CD4-positive, alpha-beta memory T cell (primary cell): ENCODE measurements around the gene ATN1. TPM values are rescaled to one million over a fixed set of nuclear protein-coding genes. Genes with fewer than 3 reads are reported as not detected.

ENCODE experiments used
- CTCF ChIA-PET: fragments of 350-600 bp; sonication (Branson Sonifier 250); formaldehyde crosslinking; loops from one replicate; lab custom pipeline; 2021; ENCODE audit warnings: inconsistent platforms; ENCODE audit not compliant: partially characterized antibody; lab: Charles Lee
- POLR2A ChIA-PET: fragments of 350-600 bp; sonication (Branson Sonifier 250); formaldehyde crosslinking; loops from one replicate; lab custom pipeline; 2021; ENCODE audit not compliant: partially characterized antibody; lab: Charles Lee
- DNase-seq, 5 donors: peaks; one replicate each; pipeline versions ENCODE4 v3.0.0 to v3.0.0-alpha.2; 2020 to 2022; ENCODE audit warnings: mixed read lengths in 1 of 5
- H3K27ac ChIP-seq: one replicate; pipeline ENCODE4 v1.7.0; 2013; ENCODE audit warnings: low read depth, low read length
- H3K27me3 ChIP-seq: 2 replicates; pipeline ENCODE4 v1.7.0; 2013; ENCODE audit warnings: mild to moderate bottlenecking, low read length, moderate library complexity; ENCODE audit not compliant: insufficient read depth
- H3K36me3 ChIP-seq: 2 replicates; pipeline ENCODE4 v1.7.0; 2013; ENCODE audit warnings: mild to moderate bottlenecking, low read length, moderate library complexity; ENCODE audit not compliant: insufficient read depth
- H3K4me1 ChIP-seq: 2 replicates; pipeline ENCODE4 v1.7.0; 2013; ENCODE audit warnings: mild to moderate bottlenecking, low read length, moderate library complexity; ENCODE audit not compliant: insufficient read depth
- H3K4me3 ChIP-seq, 2 donors: one replicate each; pipeline ENCODE4 v1.7.0; 2013; ENCODE audit warnings: low read length in 2 of 2, mild to moderate bottlenecking in 1 of 2
- H3K9me3 ChIP-seq, 2 donors: one replicate each; pipeline ENCODE4 v1.7.0; 2013; ENCODE audit warnings: low read length in 2 of 2, control low read depth in 1 of 2; ENCODE audit not compliant: control insufficient read depth in 1 of 2
- H3K27ac Mint-ChIP-seq, 7 donors: one replicate each; pipeline ENCODE4 v1.8.0; 2020 to 2021; ENCODE audit warnings: mixed read lengths in 7 of 7, mild to moderate bottlenecking in 6 of 7, inconsistent platforms in 3 of 7, moderate library complexity in 3 of 7
- H3K27me3 Mint-ChIP-seq, 2 donors: one replicate each; pipeline ENCODE4 v1.8.0; 2020 to 2021; ENCODE audit warnings: mixed read lengths in 2 of 2
- H3K36me3 Mint-ChIP-seq, 2 donors: one replicate each; pipeline ENCODE4 v1.8.0; 2020 to 2021; ENCODE audit warnings: mixed read lengths in 2 of 2, inconsistent platforms in 1 of 2, mild to moderate bottlenecking in 1 of 2
- H3K4me1 Mint-ChIP-seq, 4 donors: one replicate each; pipeline ENCODE4 v1.8.0; 2020 to 2021; ENCODE audit warnings: mixed read lengths in 4 of 4, mild to moderate bottlenecking in 1 of 4
- H3K4me3 Mint-ChIP-seq, 8 donors: one replicate each; pipeline ENCODE4 v1.8.0; 2020 to 2021; ENCODE audit warnings: mixed read lengths in 8 of 8, mild to moderate bottlenecking in 7 of 8, moderate library complexity in 6 of 8, inconsistent platforms in 3 of 8
- H3K9me3 Mint-ChIP-seq, 8 donors: one replicate each; pipeline ENCODE4 v1.8.0; 2020 to 2021; ENCODE audit warnings: mixed read lengths in 8 of 8, mild to moderate bottlenecking in 5 of 8, inconsistent platforms in 3 of 8, moderate library complexity in 1 of 8
- intact Hi-C: fragments of 100-400 bp; cut with micrococcal nuclease; formaldehyde crosslinking; loops from one replicate; pipeline ENCODE4 v1.15.1; 2023
- polyA plus RNA-seq, 2 donors: library from polyadenylated mRNA; unstranded; fragments of 300-500 nt; fragmentation: Illumina TruSeq; gene quantifications; one replicate each; pipeline ENCODE4 v1.2.3, GENCODE V29; 2021
- total RNA-seq, 2 experiments: library from RNA; stranded (reverse); gene quantifications; one replicate each; pipeline ENCODE4 v1.2.3, GENCODE V29; 2021

The ATN1 gene
- total and polyA plus RNA-seq, 4 experiments from 2014 or later: 0.16 to 33.0 (median 16.7) TPM

DNA sequence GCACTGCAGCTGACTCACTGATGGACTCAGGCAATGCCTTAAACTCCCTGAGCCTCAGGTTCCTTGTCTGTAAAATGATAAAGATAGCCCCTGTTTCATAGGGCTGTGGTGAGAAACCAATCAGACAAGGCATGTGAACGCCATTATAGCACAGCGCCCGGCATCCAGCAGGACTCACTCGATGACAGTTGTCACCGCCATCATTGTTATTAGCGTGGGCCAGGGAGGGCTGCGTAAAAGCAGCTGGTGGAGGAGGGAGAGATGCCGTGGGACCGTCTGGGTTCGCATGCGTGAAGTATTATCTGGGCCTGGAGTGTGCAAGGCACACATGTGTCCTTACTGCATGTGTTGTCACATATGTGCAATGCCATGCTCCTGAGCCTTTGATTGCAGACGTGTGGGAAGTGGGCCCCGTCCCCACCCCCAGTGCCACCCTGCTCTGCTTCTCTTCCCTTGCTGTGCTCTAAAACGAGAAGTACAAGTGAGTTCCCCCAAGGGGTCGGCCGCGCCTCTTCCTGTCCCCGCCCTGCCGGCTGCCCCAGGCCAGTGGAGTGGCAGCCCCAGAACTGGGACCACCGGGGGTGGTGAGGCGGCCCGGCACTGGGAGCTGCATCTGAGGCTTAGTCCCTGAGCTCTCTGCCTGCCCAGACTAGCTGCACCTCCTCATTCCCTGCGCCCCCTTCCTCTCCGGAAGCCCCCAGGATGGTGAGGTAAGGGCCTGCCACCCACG is 23.2 kb downstream of the ATN1 start, which contains the start of gene PTPN6:
Gene PTPN6 (plus strand): TSS at position 546 of the 730 bp plus-strand sequence. CDS start 157 bp downstream, at position 703.
- peaks cover 54 to 97% (median 63%) of the 10 kb centered on the region in 4 donors for H3K4me1 Mint-ChIP-seq
- ChIA-PET CTCF (interaction anchor here (2.0 to 18.5 kb wide), 3 partner anchors 9 to 78 kb away, joined by 8 to 774 read pairs (median 9); partner anchors contain the start of gene SPSB2), POLR2A (interaction anchor here (0.8 to 22.1 kb wide), 12 partner anchors 7 to 262 kb away, joined by 4 to 1807 read pairs (median 9); partner anchors contain the start of genes ATN1, C12orf57, CD4 and CDCA3)
- H3K27ac ChIP-seq: peak within 1 kb of the TSS; percentile 96
- H3K9me3 ChIP-seq: no peaks in the 10 kb centered on the region
- H3K27me3 Mint-ChIP-seq: peaks cover 0 to 3% of the 10 kb centered on the region in 2 donors
- H3K9me3 Mint-ChIP-seq: peaks cover 0 to 3% (median 0%) of the 10 kb centered on the region in 8 donors
- intact Hi-C loops: no loop called here
- H3K4me3 Mint-ChIP-seq: peak within 1 kb of the TSS; percentile 94 to 100 (median 98)
- no peaks in the 10 kb centered on the region for H3K27me3 ChIP-seq
- peaks cover 13% of the 10 kb centered on the region for H3K36me3 ChIP-seq
- H3K4me1 ChIP-seq: peaks cover 81% of the 10 kb centered on the region
- H3K27ac Mint-ChIP-seq: peak within 1 kb of the TSS; percentile 89 to 99 (median 96)
- H3K36me3 Mint-ChIP-seq: peaks cover 11 to 46% of the 10 kb centered on the region in 2 donors
- H3K4me3 ChIP-seq: peak within 1 kb of the TSS; percentile 81 to 82
- peak; percentile 50 to 65 (median 54) for DNase-seq

DNA sequence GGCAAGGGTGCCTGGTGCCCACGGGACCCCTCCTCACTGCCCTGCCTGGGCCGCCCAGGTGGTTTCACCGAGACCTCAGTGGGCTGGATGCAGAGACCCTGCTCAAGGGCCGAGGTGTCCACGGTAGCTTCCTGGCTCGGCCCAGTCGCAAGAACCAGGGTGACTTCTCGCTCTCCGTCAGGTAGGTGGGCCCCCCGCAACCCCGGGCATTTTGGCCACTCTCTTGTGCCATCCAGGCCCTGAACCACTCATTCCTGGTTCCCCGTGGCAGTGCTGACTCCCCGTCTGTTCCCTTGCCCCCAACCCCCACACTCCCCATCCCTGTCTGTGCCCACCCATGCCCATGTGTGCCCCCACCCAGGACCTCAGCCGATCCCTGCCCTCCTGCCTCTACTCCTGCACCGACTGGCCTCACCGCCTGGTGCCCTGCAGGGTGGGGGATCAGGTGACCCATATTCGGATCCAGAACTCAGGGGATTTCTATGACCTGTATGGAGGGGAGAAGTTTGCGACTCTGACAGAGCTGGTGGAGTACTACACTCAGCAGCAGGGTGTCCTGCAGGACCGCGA is 23.9 kb downstream of the ATN1 start:
- H3K36me3 ChIP-seq: peaks cover 20% of the 10 kb centered on the region
- peaks cover 57 to 97% (median 65%) of the 10 kb centered on the region in 4 donors for H3K4me1 Mint-ChIP-seq
- peaks cover 81% of the 10 kb centered on the region for H3K4me1 ChIP-seq
- H3K36me3 Mint-ChIP-seq: peaks cover 18 to 52% of the 10 kb centered on the region in 2 donors
- peaks cover 0 to 3% (median 0%) of the 10 kb centered on the region in 8 donors for H3K9me3 Mint-ChIP-seq
- peak overlapping the region; percentile 94 to 100 (median 98) for H3K4me3 Mint-ChIP-seq
- H3K27me3 ChIP-seq: no peaks in the 10 kb centered on the region
- H3K27ac ChIP-seq: peak overlapping the region; percentile 96
- peaks cover 0 to 3% of the 10 kb centered on the region in 2 donors for H3K27me3 Mint-ChIP-seq
- peak in 2 of 5 donors; percentile 51 to 83 for DNase-seq
- ChIA-PET POLR2A (interaction anchor here (0.9 to 22.1 kb wide), 14 partner anchors 8 to 262 kb away, joined by 3 to 1807 read pairs (median 8); partner anchors contain the start of genes ATN1, C12orf57, CDCA3 and EMG1), CTCF (interaction anchor here (2.2 to 18.5 kb wide), 3 partner anchors 8 to 79 kb away, joined by 8 to 774 read pairs (median 22); partner anchors contain the start of genes C12orf57, RNU7-1 and SPSB2)
- intact Hi-C loops: no loop called here
- H3K27ac Mint-ChIP-seq: peak overlapping the region; percentile 89 to 99 (median 96)
- peak overlapping the region; percentile 81 to 82 for H3K4me3 ChIP-seq
- no peaks in the 10 kb centered on the region for H3K9me3 ChIP-seq

DNA sequence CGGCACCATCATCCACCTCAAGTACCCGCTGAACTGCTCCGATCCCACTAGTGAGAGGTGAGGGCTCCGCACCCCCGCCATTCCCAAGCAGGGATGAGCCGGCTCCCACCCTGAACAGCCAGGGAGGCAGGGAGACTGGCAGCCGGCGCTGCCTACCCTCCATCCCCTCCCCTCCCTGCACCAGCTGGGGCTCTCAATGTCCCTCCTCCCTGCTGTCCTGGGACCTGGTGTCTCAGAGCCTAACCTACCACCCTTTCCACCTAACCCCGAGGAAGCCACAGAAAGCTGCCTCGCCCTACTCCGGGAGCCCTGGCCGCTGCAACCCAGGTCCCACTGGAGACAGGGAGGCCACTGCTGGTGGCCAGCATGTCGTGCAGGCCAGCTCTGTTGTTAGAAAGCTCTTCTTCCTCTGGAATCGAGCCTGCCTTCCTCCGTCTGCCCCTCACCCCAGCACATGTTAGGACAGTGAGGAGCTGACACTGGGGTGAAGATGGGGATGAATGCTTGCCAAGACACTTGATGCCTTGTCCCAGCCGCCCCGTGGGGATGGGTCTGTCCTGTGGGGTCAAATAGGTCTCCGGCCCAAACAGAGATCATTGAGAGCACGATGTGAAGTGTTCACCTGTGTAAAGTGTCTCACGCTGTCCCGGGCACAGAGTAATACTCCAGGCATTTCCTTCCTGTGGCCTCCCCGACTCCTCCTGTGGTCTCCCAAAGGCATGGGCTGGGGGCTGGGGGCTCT is 24.5 kb downstream of the ATN1 start:
- DNase-seq: peak in 2 of 5 donors; percentile 30 to 47
- peaks cover 25 to 55% of the 10 kb centered on the region in 2 donors for H3K36me3 Mint-ChIP-seq

DNA sequence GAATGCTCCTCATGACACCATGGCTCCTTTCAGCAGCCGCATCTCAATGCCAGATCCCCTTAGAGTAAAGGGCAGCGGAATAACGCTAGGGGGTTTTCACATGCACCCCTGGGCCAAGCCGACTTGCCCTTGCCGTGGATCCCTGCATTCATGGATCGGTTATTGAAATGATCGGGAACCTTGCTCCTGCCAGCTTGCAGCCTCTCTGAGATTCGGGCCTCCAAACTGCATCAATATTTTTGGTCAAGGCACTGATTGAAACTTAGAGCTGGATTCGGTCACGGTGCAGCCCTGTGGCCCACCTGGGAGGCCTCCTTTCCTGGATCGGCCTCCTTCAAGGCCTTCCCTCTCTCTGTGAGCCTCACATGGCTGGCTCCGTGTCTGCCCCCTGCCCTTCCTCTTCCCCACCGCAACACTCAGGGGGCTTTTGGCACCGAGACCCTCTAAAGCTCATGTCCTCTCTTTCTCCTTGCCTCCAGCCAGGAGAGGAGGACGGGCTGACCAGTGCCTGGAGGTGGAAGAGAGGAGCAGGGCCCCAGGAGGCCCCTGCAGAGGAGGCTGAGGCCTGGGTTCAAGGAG is 25.2 kb downstream of the ATN1 start:
- Histone ChIP-seq H3K4me3 (peak overlapping the region; percentile 81 to 82), H3K9me3 (no peaks in the 10 kb centered on the region), H3K36me3 (peaks cover 33% of the 10 kb centered on the region), H3K4me1 (peaks cover 81% of the 10 kb centered on the region), H3K27me3 (no peaks in the 10 kb centered on the region), H3K27ac (peak overlapping the region; percentile 96)
- H3K4me3 Mint-ChIP-seq: peak overlapping the region; percentile 94 to 100 (median 98)
- H3K4me1 Mint-ChIP-seq: peaks cover 59 to 97% (median 65%) of the 10 kb centered on the region in 4 donors
- intact Hi-C loops: loop anchor here (1.0 kb wide), 1 partner anchor 8 kb away; no protein-coding TSS in a partner anchor
- peak overlapping the region; percentile 89 to 98 (median 96) for H3K27ac Mint-ChIP-seq
- H3K9me3 Mint-ChIP-seq: peaks cover 0 to 3% (median 0%) of the 10 kb centered on the region in 8 donors
- CTCF ChIA-PET: interaction anchor here (2.2 to 18.5 kb wide), 3 partner anchors 7 to 80 kb away, joined by 8 to 774 read pairs (median 22); partner anchors contain the start of genes C12orf57, RNU7-1 and SPSB2
- peaks cover 0 to 3% of the 10 kb centered on the region in 2 donors for H3K27me3 Mint-ChIP-seq
- POLR2A ChIA-PET: interaction anchor here (1.1 to 22.1 kb wide), 10 partner anchors 7 to 161 kb away, joined by 3 to 1807 read pairs (median 8); partner anchors contain the start of genes ATN1, C12orf57, EMG1 and PHB2
- peaks cover 25 to 60% of the 10 kb centered on the region in 2 donors for H3K36me3 Mint-ChIP-seq
- peak in 1 of 5 donors; percentile 42 for DNase-seq

More for the DNA sequence above, 24.5 kb downstream of the ATN1 start:
- POLR2A ChIA-PET: interaction anchor here (1.1 to 22.1 kb wide), 10 partner anchors 8 to 161 kb away, joined by 3 to 1807 read pairs (median 8); partner anchors contain the start of genes ATN1, C12orf57, EMG1 and PHB2
- peak overlapping the region; percentile 81 to 82 for H3K4me3 ChIP-seq
- peak overlapping the region; percentile 89 to 99 (median 96) for H3K27ac Mint-ChIP-seq
- H3K4me3 Mint-ChIP-seq: peak overlapping the region; percentile 94 to 100 (median 98)
- peaks cover 0 to 3% of the 10 kb centered on the region in 2 donors for H3K27me3 Mint-ChIP-seq
- peaks cover 0 to 3% (median 0%) of the 10 kb centered on the region in 8 donors for H3K9me3 Mint-ChIP-seq
- H3K4me1 ChIP-seq: peaks cover 81% of the 10 kb centered on the region
- H3K27ac ChIP-seq: peak overlapping the region; percentile 96
- intact Hi-C loops: no loop called here
- H3K36me3 ChIP-seq: peaks cover 26% of the 10 kb centered on the region
- H3K9me3 ChIP-seq: no peaks in the 10 kb centered on the region
- CTCF ChIA-PET: interaction anchor here (2.2 to 18.5 kb wide), 3 partner anchors 8 to 80 kb away, joined by 8 to 774 read pairs (median 22); partner anchors contain the start of genes C12orf57, RNU7-1 and SPSB2
- H3K27me3 ChIP-seq: no peaks in the 10 kb centered on the region
- H3K4me1 Mint-ChIP-seq: peaks cover 58 to 97% (median 65%) of the 10 kb centered on the region in 4 donors

DNA sequence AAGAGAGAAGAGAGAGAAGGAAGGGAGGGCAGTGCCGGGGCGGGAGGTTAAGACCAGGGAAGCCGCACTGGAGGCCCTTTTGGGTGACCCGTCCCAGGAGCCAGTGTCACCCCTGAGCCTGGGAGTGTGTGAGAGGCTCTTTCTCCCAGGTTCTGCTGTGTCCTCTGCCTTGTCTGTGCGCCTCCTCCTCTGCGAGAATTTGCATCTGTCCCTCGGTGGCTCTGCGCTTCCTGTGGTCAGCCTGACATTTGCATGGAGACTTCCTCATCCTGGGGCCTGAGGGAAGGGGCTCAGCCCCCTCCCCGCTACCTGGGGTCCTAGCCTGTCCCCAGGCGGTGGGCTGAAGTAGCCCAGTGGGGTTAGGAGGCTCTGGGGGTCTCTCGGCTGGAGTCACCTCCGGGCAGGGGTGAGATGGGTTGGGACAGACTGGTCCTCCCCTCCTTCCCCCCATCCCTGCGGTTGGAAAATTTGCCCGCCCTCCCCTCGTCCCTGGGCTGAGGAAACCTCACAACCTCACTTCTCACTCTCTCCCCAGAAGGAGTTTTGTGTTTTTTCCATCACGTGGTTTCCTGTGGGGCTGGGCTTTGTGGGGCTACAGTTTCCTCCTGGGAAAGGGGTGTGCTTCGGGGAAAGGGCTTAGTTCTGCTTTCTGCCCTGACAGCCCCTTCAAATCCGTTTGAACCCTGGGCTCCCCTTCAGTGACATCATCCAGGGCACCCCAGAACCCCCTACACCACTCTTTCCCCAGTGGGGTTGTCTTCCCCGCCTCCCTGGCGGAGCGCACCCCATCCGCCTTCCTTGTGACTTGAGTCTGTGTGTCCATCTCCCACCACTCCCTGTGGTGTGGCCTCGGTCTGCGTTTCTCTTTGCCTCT is 25.9 kb downstream of the ATN1 start:
- Histone ChIP-seq H3K4me1 (peaks cover 81% of the 10 kb centered on the region), H3K27me3 (no peaks in the 10 kb centered on the region), H3K9me3 (no peaks in the 10 kb centered on the region), H3K27ac (peak overlapping the region; percentile 96), H3K36me3 (peaks cover 35% of the 10 kb centered on the region), H3K4me3 (peak overlapping the region; percentile 81 to 82)
- ChIA-PET POLR2A (interaction anchor here (1.1 to 22.1 kb wide), 10 partner anchors 7 to 162 kb away, joined by 3 to 1807 read pairs (median 30); partner anchors contain the start of genes ATN1, C12orf57, EMG1 and PHB2), CTCF (interaction anchor here (1.3 to 18.5 kb wide), 6 partner anchors 7 to 13 kb away, joined by 3 to 774 read pairs (median 17); partner anchors contain the start of genes C12orf57, PTPN6 and RNU7-1)
- peak overlapping the region; percentile 94 to 100 (median 98) for H3K4me3 Mint-ChIP-seq
- H3K36me3 Mint-ChIP-seq: peaks cover 31 to 67% of the 10 kb centered on the region in 2 donors
- peak overlapping the region; percentile 89 to 98 (median 96) for H3K27ac Mint-ChIP-seq
- DNase-seq: peak; percentile 72 to 95 (median 78)
- peaks cover 62 to 97% (median 66%) of the 10 kb centered on the region in 4 donors for H3K4me1 Mint-ChIP-seq
- H3K9me3 Mint-ChIP-seq: peaks cover 0 to 2% (median 0%) of the 10 kb centered on the region in 8 donors
- intact Hi-C loops: loop anchor here (1.0 kb wide), 1 partner anchor 8 kb away; no protein-coding TSS in a partner anchor
- peaks cover 0 to 3% of the 10 kb centered on the region in 2 donors for H3K27me3 Mint-ChIP-seq
